GOT3 (cell line): ENCODE data around the gene AMMECR1.

Experiments
- DNase-seq: peaks from one replicate; lab custom pipeline; 2025; ENCODE audit warnings: mixed read lengths; lab: John Stamatoyannopoulos, UW

Gene AMMECR1

DNA sequence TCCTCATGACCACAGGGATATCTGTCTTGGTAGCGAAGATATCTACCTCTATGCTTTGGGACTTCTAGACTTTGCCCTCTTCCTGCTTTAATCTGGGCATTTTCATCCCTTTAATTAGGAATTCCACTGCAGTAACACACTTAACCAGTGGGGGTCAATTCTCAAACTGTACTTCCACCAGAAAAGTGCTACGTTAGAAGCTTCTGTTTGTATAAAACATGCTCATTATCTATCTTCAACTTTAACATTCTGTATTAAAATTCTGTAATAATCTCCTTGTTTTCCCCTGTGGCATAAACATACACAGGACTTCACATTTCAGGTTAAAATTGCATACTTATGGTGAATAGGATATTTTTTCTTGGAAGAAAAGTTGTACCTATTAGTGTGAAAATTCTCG lies 105.6 kb downstream of the AMMECR1 start:
- DNase-seq = no peak

GRCh38 chrX:110211340-110211739 lies 106.5 kb downstream of the AMMECR1 start:
- no peak for DNase-seq

- no peak for DNase-seq
These were observed 107.3 kb downstream of the AMMECR1 start for GRCh38 chrX:110210417-110211139.

- no peak for DNase-seq
These were observed 109.8 kb downstream of the AMMECR1 start for GRCh38 chrX:110208092-110208491.

GRCh38 chrX:110204986-110205385 lies 112.9 kb downstream of the AMMECR1 start:
- no peak for DNase-seq

DNA sequence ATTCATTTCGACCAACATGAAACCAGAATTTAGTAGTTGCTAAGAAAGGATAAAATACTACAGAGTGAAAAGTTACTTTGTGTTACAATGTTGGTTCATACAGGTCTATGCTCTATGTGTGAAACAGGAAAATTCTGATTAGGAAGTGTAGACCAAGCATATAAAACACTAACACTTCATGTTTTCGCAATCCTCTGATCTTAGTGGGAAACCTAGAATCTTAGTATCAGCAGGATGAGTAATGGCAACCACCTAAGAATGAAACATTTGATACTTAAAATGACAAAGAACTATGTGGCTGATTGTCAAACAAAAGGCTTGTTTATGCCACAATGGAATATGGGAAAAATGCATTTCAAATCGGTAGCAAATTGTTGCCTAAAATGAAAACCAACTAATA lies 116.1 kb downstream of the AMMECR1 start:
- DNase-seq = no peak

DNA sequence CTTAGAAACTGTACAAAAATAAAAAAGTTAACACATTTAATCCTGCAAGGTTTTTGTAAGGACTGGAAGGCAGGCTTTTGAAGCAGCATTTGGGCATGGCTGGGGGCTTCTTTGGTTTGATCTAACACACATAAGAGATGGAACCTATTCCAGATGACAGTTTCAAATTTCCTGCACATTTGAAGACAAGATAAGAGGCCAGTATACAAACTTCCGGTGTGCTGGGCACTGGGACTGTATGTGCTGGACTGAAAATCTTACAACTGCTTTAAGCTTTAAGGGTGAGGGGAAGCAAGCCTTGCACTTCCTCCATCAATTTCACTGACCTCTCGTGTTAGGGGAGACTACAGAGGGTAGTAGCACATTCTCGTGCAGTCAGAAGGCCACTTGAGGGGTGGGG lies 122.9 kb downstream of the AMMECR1 start:
- DNase-seq = no peak

DNA sequence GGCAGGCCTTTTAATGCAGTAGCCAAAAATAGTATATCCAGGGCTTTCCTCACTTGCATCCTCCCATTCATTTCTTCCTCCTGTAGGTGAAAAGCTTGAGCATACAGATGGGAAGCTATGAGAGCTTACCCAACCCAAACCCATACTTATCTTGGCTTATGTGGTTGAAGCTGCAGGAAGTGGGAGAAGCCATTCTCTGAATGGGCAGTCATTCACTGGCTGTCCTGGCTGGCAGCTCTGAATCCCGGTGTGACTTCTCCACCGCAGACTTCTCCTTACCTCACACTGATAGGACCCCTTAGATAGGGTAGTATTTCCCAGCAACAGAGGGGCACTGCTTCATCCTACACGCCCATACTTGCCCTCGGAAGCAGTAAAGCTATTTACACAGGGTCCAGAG lies 125.4 kb downstream of the AMMECR1 start:
- DNase-seq = no peak

- DNase-seq = no peak
These were observed 129.0 kb downstream of the AMMECR1 start for GRCh38 chrX:110188701-110189558.

DNA sequence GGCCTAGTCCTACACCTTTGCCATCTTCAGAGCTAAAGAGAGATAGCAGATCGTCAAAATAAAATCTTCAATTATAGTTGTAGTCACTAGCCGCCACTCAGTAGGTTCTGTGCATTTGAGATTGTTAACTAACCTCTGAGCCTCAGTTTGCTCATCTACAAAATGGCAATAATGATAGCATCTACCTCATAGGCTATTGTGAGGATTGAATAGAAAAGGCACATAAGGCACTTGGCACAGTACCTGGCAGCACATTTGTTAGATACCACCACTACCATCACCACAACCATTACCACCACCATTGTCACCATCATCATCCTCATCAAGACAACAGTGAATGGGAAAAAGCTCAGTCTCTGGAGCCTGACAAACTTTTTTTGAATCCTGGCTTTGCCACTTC lies 134.6 kb downstream of the AMMECR1 start:
- no peak for DNase-seq

GRCh38 chrX:110182865-110183264 lies 135.0 kb downstream of the AMMECR1 start:
- DNase-seq = no peak

DNA sequence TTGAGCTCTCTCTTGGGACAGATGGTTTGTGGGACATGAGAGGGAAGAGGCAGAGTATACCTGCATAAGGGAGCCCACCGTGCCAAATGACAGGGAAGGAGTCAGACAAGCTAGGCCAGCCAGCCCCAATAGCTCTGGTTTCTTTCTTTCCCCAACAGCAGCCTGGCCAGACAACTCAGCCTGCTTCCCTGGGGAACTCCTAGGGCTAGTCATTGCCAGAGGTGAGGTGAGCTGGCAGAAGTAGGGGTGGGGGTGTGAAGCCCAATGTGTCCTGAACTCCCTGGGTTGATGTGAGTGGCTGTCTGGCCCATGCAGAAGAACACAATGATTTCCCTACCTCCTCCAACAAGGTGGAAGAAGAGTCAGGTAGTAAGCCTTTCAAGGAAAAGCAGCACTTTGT lies 135.5 kb downstream of the AMMECR1 start:
- DNase-seq = no peak

GRCh38 chrX:110181459-110182137 lies 136.3 kb downstream of the AMMECR1 start:
- DNase-seq = no peak

GRCh38 chrX:110180928-110181310 lies 137.0 kb downstream of the AMMECR1 start:
- no peak for DNase-seq

DNA sequence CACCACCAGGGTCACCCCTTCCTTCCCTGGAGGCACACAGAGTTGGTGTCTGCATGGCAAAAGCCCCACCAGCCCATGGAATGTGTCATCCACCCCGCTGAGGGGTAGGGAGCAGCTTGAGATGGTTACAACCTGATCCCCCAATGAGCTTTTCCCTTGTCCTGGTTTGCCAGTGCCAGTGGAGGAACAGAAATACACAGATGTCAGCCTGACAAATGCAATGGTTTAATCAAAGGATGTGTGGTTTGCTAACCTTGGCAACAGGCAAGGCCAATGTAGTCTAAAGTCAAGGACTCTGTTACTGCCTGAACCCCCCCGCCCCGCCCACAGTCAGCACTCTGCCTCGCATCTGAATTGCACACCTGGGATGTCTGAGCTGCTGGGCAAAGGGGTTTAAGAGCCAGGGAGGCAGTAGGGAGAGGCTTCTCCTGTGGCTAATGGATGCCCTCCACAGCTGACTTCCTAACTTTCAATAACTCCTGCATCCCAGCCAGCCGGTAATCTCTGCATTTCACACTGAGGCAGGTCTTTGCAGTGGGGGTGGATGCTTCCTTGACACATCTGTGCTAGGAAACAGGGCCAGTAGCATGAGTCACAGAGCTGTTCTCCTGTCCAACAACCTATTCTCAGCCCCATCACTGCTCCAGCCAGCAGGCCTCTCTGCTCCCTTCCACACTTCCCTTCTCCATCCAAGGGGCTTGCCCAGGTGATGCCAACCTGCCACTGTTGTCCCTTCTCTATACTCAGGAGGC lies 137.5 kb downstream of the AMMECR1 start:
- no peak for DNase-seq

- no peak for DNase-seq
These were observed 139.6 kb downstream of the AMMECR1 start for GRCh38 chrX:110178179-110178865.

GRCh38 chrX:110175696-110176095 lies 142.2 kb downstream of the AMMECR1 start:
- no peak for DNase-seq

- DNase-seq = no peak
These were observed 142.7 kb downstream of the AMMECR1 start for GRCh38 chrX:110175146-110175545.

DNA sequence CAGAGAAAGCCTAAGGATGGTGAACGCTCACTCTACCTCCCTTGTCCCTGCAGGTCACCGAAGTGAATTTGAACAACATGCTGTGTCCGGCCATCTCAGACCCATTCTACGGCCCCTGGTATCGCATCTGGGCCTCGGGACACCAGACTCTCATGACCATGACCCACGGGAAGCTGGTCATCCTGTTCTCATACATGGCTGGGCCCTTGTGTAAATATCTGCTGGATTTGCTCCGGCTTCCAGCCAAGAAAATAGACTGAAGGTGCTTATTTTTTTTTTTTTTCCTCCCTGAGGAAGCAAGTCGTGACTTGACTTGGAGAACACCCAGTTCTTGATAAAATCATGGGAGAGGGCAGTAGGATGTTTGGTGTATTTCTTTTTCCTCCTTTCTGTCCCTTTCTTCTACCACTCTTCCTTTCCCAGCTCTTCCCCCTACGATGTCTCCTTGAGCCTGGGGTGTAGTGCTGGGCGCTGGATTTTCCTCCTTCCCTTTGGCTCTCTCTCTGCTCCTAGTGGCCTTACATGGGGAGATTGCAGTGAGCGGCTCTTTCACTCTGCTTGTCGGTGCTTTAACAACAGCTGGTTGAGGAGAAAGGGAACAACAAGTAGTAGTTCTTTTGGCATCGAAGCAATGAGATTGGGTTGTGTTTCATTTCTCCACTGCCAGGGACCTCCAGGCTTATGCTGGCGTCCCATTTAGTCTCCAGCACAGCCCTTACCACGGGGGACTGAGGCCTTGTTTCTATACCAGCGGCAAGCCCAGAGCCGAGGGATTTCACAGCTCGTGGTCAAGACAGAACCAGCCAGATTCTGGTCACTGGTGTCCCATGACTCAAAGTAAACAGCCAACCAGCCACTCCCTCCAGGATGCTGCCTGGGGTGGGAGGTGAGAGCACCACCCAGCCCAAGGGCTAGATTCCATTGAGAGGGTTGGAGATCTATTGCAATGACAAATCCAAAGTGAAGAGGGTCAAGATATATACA lies 144.4 kb downstream of the AMMECR1 start:
- DNase-seq = no peak

DNA sequence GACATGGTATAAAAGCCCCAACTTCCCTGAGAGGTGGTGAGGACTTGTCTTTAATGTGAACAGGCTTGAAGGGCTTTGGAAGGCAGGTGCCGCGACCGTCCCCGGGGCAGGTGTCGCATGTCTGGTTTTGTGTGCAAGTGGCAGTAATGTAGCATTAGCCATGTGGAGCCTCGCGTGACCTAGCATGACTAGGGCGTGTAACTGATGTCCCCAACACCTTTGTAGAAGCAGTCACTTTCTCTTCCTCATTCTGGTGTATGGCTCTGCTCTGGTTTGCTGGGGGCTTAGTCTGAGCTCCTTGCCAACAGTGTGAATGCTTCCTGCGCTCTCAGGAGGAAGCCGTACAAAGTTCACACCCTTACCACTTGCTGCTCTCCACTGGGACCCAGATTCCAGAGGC lies 145.7 kb downstream of the AMMECR1 start:
- no peak for DNase-seq
